ENCODE results near the gene PTPN1. TPM values are rescaled to one million over a fixed set of nuclear protein-coding genes. Genes with fewer than 3 reads are reported as not detected.

The PTPN1 gene
- total and polyA plus RNA-seq, 2 of the 13 experiments (the other 11 are each of a cell fraction or from before 2014, with no cell fraction given): 17.7 to 37.2 TPM

- 80% methylated on average over 20 of the region's 28 CpGs for WGBS (ENCODE audit: low lambda C conversion rate)
- peak; percentile 11 for ATAC-seq
- CTCF ChIA-PET (ENCODE audit: low intra/inter-chr PET ratio, low total read pairs): interaction anchor here (1.1 kb wide), 1 partner anchor 423 kb away, joined by 3 read pairs; no protein-coding TSS in a partner anchor
Measured at GRCh38 chr20:50609438-50609989, 99.3 kb downstream of the PTPN1 start.

More at GRCh38 chr20:50609438-50609989, 99.3 kb downstream of the PTPN1 start:
- Histone ChIP-seq H3K9ac (ENCODE audit: insufficient read depth, low read depth, low read length) (no peak overlapping the region), H3K36me3 (replicated peaks in 1 of 2; ENCODE audit: control insufficient read depth in 1 of 2, insufficient read depth in 2 of 2, low read length in 2 of 2) (no peaks in the 10 kb centered on the region), H2AFZ (ENCODE audit: low read length) (no peak overlapping the region), H3K4me2 (ENCODE audit: low read depth, low read length) (no peak overlapping the region), H3K4me1 (ENCODE audit: insufficient read depth, low read length) (no peaks in the 10 kb centered on the region; the same call in 1 of the 2 replicates), H4K20me1 (ENCODE audit: insufficient read depth, low read length) (no peaks in the 10 kb centered on the region), H3K79me2 (ENCODE audit: insufficient read depth, low read length) (no peaks in the 10 kb centered on the region), H3K4me3 (replicated peaks in 1 of 3; ENCODE audit: insufficient read depth in 1 of 3, low read depth in 2 of 3, low read length in 3 of 3) (no peak overlapping the region), H3K27me3 (ENCODE audit: control insufficient read depth in 1 of 2, insufficient read depth in 2 of 2, low read length in 2 of 2) (peaks cover 7 to 11% of the 10 kb centered on the region in 2 experiments; a peak in 1 of 5 replicates), H3K9me3 (ENCODE audit: low read length) (no peaks in the 10 kb centered on the region), H3K27ac (ENCODE audit: extremely low read length, insufficient read depth, low read length) (no peak overlapping the region)
- POLR2A ChIA-PET: no interaction called here
- in situ Hi-C loops (cut with HindIII; ENCODE audit: extremely low pct_ligation_motif_present, low pct_unique_long_range_greater_than_20kb): no loop called here
- no TSS peak for BruUV-seq (replicated peaks)
- no peak for DNase-seq (ENCODE audit: low spot score)
- no peak for FAIRE-seq
- TF ChIP-seq ADNP (CRISPR knock-in tag; IDR thresholded peaks at IDR 0.05) (no peak), ZNF441 (CRISPR knock-in tag; IDR thresholded peaks at IDR 0.05; ENCODE audit: borderline replicate concordance) (no peak), CTCF (CRISPR knock-in tag; IDR thresholded peaks at IDR 0.05) (no peak), FOXO4 (CRISPR knock-in tag; conservative IDR thresholded peaks at IDR 0.05) (no peak), TERF1 (CRISPR knock-in tag; IDR thresholded peaks at IDR 0.05) (no peak), ZBTB42 (CRISPR knock-in tag; IDR thresholded peaks at IDR 0.05) (no peak), KLF13 (CRISPR knock-in tag; IDR thresholded peaks at IDR 0.05) (no peak), NFKB2 (CRISPR knock-in tag; IDR thresholded peaks at IDR 0.05; ENCODE audit: borderline replicate concordance) (no peak), ZNF777 (CRISPR knock-in tag; IDR thresholded peaks at IDR 0.05) (no peak), DRAP1 (CRISPR knock-in tag; IDR thresholded peaks at IDR 0.05) (no peak), SP1 (IDR thresholded peaks at IDR 0.05) (no peak), SP1 (CRISPR knock-in tag; IDR thresholded peaks at IDR 0.05) (no peak), ZNF235 (CRISPR knock-in tag; IDR thresholded peaks at IDR 0.05; ENCODE audit: borderline replicate concordance) (no peak)
- intact Hi-C loops (cut with micrococcal nuclease; ENCODE audit: unreplicated experiment): no loop called here
